AG09319 (cell line): ENCODE data around the gene PAFAH1B2.

ENCODE experiments used
- DNase-seq: peaks from one replicate; pipeline ENCODE4 v3.0.0-alpha.2; 2010; ENCODE audit warnings: low read depth; ENCODE audit errors: extremely low read depth
- TF ChIP-seq, protein P1 (sequence below): IDR thresholded peaks from 2 replicates; pipeline ENCODE4 v1.5.1; 2011; ENCODE audit warnings: low read depth, mild to moderate bottlenecking, inconsistent platforms, low read length, moderate library complexity

Gene PAFAH1B2, protein sequence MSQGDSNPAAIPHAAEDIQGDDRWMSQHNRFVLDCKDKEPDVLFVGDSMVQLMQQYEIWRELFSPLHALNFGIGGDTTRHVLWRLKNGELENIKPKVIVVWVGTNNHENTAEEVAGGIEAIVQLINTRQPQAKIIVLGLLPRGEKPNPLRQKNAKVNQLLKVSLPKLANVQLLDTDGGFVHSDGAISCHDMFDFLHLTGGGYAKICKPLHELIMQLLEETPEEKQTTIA

DNA sequence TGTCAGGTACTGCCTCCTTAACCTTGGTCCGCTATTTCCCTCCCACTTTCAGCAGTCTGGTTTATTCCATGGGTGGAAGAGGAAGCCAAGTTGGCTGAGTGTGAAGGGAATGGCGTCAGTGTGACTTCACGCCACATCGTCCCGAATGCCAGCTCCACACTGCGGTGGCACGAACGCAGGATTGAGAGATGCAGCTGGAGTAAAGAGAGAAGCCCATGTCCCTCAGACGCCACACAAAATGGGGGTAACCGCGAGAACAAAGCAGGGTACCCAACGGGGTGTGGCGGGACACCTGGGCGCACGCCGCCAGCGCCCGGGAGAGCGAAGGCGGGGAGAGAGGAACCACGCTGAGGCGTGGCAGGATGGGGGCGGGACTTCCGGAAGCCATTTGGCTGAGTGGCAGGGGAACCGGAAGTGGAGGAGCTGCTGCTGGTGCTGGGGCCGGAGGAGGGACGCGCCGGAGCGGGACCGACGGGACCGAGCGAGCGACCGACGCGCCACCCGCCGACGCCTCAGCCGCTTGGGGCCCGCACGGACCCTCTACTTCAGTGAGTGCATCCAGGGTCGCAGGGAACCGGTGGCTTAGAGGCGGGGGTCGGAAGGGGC, at the start of gene PAFAH1B2:
Gene PAFAH1B2 (plus strand): TSS at position 417 of the 606 bp plus-strand sequence. CDS start 8,161 bp downstream, outside the sequence.
- TF ChIP-seq, protein P1, sequence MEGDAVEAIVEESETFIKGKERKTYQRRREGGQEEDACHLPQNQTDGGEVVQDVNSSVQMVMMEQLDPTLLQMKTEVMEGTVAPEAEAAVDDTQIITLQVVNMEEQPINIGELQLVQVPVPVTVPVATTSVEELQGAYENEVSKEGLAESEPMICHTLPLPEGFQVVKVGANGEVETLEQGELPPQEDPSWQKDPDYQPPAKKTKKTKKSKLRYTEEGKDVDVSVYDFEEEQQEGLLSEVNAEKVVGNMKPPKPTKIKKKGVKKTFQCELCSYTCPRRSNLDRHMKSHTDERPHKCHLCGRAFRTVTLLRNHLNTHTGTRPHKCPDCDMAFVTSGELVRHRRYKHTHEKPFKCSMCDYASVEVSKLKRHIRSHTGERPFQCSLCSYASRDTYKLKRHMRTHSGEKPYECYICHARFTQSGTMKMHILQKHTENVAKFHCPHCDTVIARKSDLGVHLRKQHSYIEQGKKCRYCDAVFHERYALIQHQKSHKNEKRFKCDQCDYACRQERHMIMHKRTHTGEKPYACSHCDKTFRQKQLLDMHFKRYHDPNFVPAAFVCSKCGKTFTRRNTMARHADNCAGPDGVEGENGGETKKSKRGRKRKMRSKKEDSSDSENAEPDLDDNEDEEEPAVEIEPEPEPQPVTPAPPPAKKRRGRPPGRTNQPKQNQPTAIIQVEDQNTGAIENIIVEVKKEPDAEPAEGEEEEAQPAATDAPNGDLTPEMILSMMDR: no peak
- DNase-seq: peak; percentile 67

DNA sequence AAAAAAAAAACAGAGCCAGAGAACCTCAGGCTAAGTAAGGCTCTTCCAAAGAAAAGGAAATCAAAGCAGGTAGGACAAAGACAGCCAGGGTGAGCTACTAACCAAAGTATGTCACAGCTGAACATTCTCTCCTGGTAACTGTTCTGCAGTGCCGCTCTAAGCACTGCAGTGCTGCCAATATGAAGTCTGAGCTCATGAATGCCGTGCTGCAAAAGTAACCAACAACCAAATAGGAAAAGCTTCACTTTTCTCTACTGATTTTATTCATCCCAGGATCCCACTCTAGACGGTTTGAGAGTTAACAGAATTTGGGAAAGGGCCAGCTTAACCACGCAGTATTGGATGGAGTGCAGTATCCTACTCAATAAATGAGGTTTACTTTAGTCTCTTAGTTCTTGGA, 49.3 kb upstream of the PAFAH1B2 start:
- no peak for DNase-seq
- TF ChIP-seq, protein P1: no peak

DNA sequence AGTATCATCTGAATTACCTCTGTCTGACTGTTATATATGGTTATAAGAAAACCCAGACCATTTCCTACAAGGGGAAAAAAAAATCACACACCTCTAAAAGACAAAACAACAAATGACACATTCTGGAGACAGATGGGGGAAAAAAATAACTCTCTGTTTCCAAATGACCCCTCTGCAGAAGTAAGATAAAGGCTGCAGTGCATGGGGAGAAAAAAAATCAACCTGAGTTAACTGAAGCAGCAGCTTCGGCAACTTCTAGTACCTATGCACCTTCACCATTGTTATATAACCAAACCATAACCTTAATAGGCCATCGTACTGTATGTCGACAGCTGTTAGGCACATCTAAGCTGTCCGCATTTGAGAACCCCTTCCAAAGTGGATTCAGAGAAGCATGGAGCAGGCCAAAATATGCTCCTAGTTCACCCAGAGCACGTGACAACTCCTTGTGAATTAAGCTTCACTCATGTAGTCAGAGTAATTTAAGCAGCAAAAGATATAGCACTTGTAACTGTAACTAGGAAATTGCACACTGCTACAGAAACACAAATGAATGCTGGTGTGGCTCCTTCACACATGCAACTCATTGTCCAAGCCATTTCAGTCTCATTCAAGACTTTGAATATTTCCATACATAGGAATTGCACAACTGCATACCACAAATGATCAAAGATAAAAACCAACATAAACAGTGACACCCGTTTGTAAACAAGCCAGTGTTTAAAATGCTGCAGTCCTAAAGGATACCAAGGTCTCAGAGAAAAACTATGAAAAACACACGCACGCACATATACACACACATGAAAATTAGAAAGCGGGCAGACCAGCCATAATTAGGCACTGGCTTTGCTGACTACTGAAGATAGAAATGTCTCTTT, 48.6 kb upstream of the PAFAH1B2 start:
- TF ChIP-seq, protein P1: no peak
- peak; percentile 86 for DNase-seq

DNA sequence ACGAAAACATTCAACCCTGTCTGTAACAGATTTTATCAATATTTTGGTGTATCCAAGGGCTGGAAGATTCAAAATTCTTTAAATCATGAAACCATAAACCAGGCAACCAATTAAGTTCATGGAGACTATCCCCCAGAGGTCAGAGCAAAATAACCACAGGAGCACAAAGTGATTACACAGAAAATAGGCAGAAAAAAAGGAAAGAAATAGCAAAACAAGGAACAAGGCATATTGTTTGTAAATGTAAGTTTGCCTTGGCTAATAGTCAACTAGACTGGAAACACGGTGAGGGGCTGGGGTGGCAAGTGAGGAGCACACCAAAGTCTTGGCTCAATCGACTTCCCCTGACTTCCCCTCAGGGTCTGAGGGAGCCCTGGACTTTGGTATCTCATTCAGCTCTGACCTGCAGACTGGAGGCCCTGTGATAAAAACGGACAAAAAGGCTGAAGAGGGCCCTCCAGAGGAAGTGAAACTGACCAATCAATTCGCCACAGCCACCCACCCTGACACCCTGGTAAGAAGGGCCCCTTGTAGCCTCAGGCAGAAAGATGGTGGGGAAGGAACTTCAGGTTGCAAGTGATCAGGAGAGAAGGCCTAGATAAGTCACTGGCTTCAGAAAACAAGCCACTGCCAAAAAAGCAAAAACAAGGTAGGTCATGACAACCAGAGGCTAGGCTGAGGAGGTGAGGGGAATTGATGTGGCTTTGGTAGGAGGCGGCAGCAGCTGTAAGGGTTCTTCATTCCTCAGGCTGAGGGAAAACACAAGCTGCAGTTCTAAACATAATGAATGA, 47.7 kb upstream of the PAFAH1B2 start:
- TF ChIP-seq, protein P1: no peak
- DNase-seq: no peak

DNA sequence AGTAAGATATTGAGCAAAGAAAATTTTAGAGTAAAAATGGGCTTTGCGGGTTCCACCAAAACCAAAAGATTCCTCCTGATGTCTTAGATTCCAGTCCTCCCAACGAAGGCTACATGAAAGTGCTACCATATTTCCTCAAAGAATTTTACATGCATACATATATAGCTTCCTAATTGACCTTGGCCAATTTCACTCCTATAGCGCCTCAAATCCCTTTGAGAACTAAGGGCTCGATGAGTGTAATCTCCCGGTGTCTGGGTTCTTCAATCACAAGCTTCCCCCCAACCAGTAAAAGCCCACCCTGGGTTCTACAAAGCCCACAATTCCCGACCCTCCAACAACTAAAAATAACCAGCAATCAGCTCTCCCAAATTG, 47.1 kb upstream of the PAFAH1B2 start:
- TF ChIP-seq, protein P1: no peak

DNA sequence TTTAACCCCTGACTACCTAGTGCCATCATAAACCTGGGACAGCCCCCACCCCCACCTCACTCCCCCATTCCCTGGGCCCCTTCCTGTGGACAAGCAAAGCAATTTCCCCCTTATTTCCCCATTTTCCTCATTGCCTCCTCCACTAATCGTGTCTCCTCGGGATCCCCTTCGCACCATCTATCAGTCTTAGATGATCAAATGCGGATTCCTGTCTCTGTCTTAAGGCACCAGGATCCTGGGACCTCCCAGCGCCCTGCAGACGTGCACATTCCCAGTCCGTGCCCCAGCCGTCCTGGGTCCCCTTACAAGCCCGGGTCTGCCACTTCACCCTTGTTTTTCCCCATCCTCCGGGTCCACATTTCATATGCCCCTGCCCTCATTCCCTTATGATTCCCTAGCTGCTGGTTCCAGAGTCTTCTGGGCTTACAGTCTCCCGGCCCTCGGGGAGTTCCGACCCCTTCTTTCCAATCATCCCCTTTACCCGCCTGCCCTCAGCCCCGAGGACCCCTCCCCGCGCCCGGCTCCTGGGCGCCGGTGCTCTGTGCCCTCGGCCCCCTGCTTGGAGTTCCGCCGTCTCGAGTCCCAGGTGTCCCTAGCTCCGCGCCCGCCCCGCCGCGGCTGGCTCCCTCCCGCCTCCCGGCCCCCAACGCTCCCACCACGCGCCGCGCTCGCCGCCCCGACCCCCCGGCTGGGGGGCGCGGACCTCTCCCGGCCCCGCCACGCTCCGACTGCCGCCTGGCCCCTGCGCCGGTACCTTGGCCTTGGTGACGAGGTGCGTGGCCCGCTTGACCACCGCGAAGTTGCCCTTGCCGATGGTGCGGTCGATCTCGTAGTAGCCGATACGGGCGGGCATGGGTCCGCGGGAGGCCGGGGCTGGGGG, 46.5 kb upstream of the PAFAH1B2 start:
- no peak for DNase-seq
- TF ChIP-seq, protein P1: no peak

More for the DNA sequence above, 47.1 kb upstream of the PAFAH1B2 start:
- no peak for DNase-seq
